ENCODE results near the gene CCDC148.
"Not testable (repeated sequence)": the region's sequence is repeated elsewhere in the genome, so short reads cannot be mapped to it uniquely, and the experiment has no call there.

The CCDC148 gene

DNA sequence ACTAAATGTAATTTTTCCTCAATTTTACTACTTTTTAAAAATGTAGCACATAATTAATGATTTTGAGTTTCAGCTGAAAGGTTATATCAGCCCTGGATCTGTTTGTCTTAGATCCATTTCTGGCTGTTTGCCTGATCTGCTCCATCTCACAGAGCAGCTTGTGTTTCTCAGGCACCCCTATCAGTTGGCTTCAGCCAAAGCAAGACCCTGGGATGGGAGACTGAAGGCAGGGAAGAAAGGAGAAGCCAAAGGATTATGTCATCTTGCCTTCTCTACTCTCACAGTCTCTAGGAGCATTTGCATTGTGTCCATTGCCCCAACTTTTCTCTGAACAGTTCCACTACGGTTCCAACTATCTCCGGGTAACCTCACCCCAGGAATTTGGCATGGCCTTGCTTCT lies 110.5 kb downstream of the CCDC148 start:
- no peak for DNase-seq

DNA sequence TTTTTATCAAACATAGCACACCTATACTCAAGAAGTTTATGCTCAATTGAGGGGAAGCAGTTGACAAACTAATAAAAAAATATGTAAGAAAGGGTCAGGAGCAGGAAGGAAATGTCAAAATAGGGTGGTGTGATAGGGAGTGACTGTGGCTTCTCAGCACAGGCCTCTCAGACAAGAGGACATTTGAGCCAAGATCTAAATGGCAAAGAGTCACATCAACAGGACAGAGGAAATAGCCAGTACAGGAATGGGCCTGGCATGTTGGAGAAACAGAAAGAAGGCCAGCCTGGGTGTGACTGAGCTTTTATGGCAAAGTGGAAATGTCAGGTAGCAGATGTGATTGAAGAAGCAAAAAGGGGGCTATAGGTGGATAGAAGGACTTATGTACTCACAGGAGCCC lies 117.0 kb downstream of the CCDC148 start:
- DNase-seq, result no peak

DNA sequence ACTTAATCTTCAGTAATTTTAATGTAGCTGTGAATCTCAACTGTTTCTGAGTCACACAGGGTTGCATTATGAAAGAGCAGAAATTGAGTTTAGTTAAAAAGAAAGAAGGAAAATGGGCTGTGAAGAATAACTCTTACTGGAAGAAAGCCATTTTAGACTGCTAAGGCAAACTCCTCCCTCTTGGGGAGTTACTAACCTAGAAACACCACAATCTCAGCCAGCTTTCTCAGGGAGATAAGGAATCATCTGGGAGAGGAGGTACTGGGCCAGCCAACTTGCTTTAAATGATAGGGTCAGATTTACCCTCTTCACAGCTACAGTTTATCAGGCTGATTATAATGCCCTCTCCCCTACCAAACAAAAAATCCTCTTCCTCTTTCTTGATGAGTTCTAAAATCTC lies 119.5 kb downstream of the CCDC148 start:
- peak; percentile 63 for DNase-seq

DNA sequence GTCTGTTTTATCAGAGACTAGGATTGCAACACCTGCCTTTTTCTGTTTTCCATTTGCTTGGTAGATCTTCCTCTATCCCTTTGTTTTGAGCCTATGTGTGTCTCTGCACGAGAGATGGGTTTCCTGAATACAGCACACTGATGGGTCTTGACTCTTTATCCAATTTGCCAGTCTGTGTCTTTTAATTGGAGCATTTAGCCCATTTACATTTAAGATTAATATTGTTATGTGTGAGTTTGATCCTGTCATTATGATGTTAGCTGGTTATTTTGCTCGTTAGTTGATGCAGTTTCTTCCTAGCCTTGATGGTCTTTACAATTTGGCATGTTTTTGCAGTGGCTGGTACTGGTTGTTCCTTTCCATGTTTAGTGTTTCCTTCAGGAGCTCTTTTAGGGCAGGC lies 124.8 kb downstream of the CCDC148 start:
- DNase-seq, result not testable (repeated sequence)

DNA sequence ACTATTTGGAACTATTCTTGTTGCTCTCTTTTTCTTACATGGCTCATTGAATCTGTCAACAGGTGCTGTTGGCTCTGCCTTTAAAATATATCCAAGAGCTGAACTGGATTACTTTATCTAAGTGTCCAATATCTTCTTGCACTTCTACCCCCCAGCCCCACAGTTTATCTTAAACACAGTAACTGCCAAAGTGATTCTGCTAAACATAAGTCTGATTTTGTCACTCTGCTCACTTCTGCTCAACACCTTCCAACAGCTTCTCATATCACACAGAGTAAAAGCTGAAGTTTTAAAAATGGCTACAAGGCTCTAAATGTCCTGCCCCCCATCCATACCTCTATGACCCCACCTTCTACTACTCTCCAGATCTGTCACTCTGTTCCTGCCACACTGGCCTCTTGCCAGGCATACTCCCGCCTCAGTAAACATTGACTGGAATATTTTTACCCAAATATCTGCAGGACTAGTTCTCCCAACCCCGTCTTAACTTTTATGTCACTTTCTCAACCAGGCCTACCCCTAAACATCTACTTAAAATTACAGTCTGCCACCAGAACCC lies 130.7 kb downstream of the CCDC148 start:
- peak; percentile 12 for DNase-seq

DNA sequence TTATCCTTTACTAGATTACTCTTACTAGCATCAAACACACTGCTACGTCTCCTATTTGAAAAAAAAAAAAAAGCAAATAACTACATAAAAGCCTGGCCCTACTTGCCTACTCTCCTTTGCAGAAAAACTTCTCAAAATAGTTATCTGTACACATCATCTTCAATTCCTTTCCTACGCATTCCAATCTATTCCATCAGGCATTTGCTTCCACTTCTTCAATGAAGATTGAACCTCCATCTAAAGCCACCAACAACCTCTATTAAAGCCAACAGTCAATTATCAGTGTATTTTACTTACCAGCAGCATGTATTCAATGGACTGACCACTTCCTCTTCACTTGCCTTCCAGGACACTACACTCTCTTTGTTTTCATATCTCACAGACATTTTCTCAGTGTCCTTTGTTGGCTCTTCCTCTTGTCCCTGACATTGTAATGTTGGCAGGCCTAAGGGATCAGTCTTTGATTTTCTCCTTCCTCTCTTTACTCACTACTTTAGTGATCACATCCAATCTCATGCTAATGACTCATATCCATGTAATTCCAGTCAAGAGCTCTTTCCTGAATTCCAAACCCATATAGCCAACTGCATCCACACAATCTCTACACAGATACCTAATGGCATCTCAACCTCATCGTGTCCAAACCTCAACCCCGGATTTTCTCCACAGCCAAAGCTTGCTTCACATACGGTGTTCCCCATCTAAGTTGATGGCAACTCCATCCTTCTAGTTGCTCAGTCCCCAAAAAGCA lies 131.3 kb downstream of the CCDC148 start:
- DNase-seq, result peak; percentile 53

DNA sequence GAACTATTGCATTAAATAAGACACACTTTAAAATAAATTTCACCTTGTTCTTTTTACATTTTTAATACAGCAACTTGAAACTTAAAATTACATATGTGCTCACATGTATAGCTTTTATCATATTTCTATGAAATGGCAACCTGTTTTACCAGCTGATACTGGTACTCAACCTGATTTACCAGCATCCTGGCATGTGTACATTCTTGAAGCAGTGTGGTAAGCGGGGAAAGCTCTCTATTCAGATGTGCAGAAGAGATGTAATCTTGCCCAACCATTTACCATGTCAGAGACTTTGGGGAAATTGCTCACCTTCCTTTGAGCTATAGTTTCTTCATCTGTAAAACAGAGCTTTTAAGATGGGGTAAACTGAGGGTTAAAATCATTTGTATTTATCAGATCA lies 133.2 kb downstream of the CCDC148 start:
- no peak for DNase-seq

DNA sequence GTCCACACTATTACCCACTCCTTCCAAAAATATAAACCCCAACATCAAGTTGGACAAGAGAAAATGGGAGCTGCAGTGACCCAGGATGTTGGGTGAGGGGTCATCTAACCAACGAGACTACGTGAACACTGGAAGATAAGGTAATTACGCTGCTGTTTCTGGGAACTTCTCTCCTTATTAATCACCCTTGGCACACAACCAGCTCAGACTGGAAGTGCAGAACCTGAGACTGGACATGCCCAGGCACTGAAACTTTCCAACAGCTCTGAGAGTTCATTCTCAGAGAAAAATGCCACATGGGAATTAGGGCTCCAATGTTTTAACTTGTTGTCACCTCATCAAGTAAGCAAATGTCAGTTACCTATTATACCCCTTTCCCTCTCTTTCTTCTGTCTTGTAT lies 135.3 kb downstream of the CCDC148 start:
- DNase-seq, result peak; percentile 83

DNA sequence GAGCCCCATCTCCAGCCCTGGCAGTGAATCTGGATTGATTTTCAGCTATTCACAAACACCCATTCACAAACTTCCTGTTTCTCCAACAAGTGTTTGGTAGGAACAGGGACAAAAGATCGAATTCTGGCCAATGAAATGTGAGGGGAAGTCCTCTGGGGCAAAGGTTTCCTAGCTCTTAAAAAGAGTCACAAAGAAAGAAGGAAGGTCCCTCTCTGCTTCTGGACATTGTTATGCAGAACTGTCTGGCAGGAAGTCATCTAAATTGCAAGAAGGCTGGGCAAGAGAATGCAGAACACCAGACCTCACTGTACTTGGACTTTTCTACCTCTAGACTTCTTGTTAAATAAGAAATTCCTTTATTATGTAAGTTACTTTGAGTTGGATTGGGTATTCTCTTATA lies 137.3 kb downstream of the CCDC148 start:
- peak; percentile 65 for DNase-seq

DNA sequence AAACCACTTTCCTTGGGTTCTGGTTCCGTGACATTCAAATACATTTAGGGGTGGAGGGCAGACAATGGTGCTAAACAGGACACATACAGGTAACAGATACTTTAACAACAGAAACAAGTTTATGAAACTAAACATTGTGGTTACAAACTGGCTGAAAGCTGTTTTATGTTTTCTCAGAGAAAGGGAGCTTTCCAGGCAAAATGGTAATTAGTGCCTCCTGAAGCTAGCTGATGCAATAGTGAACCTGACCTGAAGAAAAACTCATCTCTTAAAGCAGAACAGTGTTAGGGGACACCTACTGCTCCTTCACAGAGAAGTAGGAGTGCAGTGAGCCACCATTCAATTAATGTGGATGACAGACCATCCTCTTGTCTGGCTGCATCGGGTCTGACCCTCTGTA lies 138.9 kb downstream of the CCDC148 start:
- peak; percentile 65 for DNase-seq

DNA sequence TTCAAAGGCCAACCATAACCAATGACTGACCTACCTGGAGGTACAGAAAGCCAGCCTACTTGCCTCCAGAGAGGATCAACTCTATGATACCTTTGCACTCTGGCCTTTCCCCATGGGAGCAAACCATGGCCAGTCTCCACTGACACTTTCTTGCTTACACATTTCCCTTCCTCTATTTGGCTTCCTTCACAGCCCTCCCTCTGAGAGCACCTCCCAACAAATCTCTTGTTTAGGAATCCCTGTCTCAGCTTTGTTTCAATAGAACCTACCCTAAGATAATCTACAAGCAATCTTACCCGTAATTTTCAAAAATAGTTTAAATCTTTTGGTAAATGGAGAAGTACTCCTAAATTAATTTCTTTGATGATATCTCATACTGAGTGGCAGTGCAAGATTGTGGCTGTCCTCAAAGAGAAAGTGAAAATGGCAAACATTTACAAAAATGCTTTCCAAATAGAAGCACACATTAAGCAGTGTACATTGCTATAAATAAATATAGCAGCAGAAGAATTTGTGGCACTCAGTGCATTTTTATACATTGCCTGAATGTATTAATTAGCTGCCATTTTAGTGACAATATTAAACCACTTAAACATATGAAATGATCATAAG lies 140.6 kb downstream of the CCDC148 start:
- peak; percentile 76 for DNase-seq

DNA sequence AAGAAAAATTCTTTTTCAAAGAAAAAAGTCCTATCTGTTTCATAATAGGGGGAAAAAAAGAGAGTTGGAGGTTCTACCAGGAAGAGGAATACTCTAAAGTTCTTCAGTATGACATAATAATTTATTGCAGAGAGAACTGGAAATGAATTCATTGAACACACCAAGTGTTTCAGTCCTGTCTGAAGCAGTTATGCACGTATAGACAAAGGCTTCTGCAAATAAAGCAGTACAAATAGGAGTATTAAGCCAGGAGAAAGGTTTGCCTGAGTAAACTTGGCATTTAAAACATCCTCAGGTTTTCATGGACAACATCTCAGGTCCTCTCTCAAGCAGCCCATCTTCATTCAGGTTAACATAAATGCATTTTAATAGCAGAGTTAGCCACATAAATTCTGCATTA lies 141.6 kb downstream of the CCDC148 start:
- no peak for DNase-seq

DNA sequence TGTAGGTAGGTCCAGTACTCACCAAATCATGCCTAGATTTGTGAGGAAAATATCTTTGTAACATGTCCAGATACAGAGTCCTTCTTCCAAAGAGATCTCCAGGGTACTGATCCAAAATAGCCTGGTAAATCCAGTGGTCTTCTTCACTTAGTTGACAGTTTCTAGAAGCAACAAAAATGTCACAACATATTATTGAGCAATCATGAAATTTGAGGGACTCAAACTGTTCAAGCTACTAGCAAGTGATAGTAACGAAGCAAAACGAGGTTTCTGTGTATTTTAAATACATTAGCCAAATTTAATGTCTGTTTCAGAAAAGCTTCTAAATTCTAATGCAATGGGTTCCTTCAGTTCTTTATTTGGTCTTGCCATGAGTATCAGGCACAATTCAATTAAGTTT lies 142.8 kb downstream of the CCDC148 start:
- peak; percentile 16 for DNase-seq

DNA sequence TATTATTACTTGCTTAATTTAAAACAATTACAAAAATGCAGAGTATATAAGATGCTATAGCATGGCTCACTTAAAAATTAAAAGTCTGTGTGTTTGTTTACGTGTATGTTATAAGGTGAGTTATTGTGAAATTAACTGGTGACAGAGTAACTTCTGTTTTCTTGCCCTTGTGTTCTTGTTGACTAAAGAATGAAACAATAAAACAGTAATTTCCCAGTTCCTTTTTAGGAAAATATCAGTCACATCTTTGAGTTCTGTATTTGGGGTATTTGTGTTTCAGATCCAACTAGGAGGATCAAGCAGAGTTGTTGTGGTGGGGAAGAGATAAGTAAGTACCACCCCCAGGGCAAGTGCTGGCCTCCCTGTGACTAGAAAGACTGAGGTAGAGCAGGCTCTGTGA lies 143.6 kb downstream of the CCDC148 start:
- peak; percentile 44 for DNase-seq

DNA sequence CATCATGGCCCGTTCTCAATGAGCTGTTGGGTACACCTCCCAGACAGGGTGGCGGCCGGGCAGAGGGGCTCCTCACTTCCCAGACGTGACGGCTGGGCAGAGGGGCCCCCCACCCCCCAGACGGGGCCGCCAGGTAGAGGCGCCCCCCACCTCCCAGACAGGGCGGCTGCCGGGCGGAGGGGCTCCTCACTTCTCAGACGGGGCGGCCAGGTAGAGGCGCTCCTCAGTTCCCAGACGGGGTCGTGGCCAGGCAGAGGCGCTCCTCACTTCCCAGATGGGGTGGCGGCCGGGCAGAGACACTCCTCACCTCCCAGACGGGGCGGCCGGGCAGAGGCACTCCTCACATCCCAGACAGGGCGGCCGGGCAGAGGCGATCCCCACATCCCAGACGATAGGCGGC lies 146.1 kb downstream of the CCDC148 start:
- DNase-seq, result not testable (repeated sequence)

DNA sequence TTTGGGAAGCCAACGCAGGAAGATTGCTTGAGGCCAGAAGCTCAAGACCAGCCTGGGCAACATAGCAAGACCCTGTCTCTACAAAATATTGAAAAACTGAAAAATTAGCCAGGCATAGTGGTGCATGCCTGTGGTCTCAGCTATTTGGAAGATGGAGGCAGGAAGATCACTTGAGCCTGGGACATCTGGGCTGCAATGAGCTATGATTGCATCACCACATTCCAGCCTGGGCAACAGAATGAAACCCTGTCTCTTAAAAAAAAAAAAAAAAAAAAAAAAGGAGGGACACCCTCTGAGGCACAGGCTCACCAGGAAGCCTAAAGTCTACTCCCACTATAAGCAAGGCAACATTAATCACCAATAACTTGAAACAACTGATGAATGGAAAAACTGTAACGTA lies 151.1 kb downstream of the CCDC148 start:
- DNase-seq, result no peak

DNA sequence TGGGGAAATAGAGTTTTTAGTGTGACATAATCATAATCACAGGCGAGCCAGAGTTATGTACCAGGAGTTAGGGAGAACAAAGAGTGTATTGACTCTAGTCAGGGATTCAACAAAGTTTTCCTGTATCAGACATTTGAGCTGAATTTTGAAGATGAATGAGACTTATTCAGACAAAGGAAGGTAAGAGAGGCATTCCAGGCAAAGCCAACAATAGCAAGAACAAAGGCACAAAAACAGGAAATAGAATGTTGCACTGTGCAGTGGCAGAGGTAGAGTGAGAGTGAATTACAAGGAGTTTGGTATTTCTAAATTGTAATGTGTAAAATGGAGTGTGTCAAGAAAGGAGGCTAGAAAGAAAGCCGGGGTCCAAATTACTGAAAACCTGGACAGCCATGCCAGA lies 156.2 kb downstream of the CCDC148 start:
- DNase-seq, result no peak

DNA sequence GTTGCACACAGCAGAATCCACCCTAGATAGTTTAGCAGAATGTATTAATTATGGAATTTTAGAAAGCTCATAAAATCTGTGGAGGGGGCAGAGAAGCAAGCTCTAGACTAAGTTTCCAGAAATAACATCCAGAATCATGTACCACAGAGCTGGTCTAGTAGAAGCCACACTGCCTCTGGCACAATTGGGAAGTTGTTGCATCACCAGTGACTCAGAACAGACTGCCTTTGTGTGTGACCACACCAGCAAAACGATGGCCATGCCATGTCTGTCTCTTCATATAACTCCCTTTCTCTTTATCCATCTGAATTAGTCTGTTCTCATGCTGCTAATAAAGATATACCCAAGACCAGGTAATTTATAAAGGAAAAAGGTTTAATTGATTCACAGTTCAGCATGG lies 158.9 kb downstream of the CCDC148 start:
- peak; percentile 54 for DNase-seq

DNA sequence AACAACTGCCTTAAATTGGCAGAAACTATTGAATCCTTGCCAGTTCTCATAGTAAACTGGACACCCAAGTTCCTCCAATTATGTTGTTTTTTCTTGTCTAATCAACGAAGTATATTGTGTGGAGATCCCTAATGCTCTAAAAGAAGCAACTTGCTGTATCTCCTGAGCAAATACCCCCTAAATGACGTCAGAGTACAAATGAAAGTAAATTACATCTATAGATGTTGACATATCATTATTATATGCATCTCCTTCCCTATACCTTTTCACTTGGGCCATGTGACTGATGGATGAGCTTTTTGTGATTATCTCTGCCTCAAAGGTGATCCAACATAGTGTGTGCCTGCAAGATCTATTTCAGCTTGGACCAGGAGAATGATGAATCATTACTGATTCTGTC lies 159.4 kb downstream of the CCDC148 start:
- DNase-seq, result no peak

DNA sequence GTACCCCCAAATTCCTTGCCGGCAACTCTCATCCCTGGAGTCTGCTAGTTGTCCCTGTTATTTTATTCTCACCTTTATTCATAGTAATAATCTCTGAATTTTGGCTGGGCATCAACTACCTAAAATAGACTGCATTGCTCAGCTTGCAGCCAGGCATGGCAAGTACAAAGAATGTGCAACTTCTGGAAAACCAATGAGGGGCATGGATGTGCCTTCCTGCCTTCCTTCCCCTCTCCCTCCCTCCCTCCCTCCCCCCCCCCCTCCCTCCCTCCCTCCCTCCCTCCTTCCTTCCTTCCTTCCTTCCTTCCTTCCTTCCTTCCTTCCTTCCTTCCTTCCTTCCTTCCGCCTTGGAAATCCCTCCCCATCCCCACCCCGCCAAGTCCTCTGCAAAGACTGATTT lies 162.8 kb downstream of the CCDC148 start:
- DNase-seq, result no peak

DNA sequence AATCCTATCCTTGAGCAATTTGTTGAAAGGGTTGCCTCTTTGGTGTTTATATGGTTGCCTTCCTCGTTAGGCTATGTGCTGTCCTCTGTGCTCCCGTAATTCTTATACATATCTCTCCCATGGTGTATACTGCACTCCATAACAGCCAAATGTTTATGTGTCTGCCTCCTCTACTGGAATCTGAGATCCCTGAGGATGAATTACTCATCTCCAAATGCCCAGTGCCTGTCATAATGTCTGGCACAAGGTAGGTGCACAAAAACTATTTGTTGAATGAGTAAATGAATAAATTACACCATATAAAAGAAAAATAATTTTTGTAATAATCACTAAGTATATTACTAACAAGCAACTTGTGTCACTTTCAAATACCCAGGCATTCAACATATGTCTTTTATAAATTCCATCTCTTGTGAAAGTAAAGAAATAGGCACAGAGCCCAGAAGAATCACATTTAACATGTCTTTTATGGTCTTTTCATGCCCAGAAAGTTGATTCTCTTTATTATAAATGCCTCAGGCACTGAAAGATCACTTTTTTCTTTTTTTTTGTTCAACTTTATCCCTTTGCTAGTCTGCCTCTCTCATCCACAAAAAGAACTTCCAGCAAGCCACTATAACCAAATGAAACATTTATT lies 164.9 kb downstream of the CCDC148 start:
- no peak for DNase-seq

DNA sequence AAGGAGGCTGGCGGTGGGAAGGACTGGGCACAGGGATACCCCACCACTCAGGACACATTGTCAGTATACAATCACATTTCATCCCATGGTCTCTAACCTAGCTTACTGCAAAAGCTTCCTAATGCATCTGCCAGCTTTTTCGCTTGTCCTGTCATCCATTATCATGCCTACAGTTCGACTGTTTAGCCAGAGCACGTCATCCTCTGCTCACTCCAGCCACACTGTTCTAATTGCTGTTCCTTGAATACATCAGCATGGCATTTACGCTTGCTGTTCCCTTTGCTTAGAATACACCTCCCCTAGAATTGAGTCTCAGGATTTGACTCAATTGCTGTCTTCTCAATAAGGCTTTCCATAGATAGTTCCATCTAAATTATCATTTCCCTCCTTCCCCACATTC lies 166.3 kb downstream of the CCDC148 start:
- no peak for DNase-seq

DNA sequence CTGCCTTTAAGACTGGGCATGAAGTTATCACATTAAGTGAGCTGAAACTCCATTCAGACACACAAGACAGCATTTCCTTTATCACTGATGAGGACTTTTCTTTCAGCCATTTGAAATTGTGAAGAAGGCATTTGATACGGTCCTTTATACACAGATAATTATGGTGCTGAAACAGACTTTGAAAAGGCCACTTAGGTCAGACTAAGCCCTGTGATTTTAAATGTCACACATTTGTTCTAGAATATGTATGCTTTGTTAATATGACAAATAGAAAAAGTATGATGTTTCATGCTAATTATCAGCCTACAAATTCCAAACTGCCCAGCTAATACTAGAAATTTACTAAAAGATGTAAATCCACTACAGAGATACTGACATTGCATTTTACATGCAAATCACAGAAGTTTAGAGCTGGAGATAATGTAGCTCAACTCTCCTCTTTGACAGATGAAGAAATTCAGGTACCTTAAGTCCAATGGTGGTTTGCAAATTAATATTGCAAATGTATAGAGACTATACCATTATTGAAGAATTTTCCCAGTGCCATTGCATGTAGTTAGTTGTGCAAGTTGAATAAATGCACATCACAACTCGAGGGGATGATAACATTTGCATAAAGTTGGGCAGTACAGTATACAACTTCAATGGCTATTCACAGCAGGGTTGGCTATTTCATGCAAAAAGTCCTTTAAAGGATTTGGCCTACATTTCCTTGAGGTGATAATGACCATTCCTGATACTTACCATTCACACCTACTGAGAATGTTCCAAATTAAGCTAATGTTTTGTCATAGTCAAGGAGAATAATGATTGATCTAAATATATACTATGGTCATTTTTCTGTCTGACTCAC lies 179.7 kb downstream of the CCDC148 start:
- DNase-seq, result no peak
